IMR-90 (cell line): ENCODE data around the gene ITGA5. TPM values are rescaled to one million over a fixed set of nuclear protein-coding genes. Genes with fewer than 3 reads are reported as not detected.

Experiments
- ATAC-seq: fragments of 200-7000 bp; cut with Tn5 transposase; 2 replicates; pipeline ENCODE4 v1.9.1; 2020; ENCODE audit warnings: low read depth, mild to moderate bottlenecking, moderate library complexity
- BruUV-seq: library from RNA; stranded (reverse); fragments of 400-500 nt; replicated peaks from 2 replicates; lab custom pipeline; 2021; lab: Mats Ljungman, UMichigan
- CTCF ChIA-PET: fragments of 300-600 bp; formaldehyde crosslinking; extraction: SDS; loops from one replicate; lab custom pipeline; 2021; ENCODE audit warnings: antibody characterized with exemption; lab: Yijun Ruan, JAX
- POLR2A ChIA-PET: fragments of 300-600 bp; sonication (Branson Sonifier 250); formaldehyde crosslinking; loops from one replicate; lab custom pipeline; 2022; ENCODE audit warnings: antibody characterized with exemption; ENCODE audit not compliant: unreplicated experiment; lab: Charles Lee
- DNase-seq: peaks from one replicate; pipeline ENCODE4 v3.0.0; 2013
- H2AFZ ChIP-seq: replicated peaks from 2 replicates; pipeline ENCODE3; 2013; ENCODE audit warnings: low read length, mild to moderate bottlenecking; ENCODE audit not compliant: poor library complexity
- H2AK5ac ChIP-seq: 2 replicates; pipeline ENCODE4 v1.6.1; 2013; ENCODE audit warnings: low read depth, low read length, inconsistent platforms
- H2AK9ac ChIP-seq: replicated peaks from 2 replicates; pipeline ENCODE3; 2013; ENCODE audit warnings: mild to moderate bottlenecking, low read depth, low read length, moderate library complexity; ENCODE audit not compliant: poor library complexity
- H2BK120ac ChIP-seq: 2 replicates; pipeline ENCODE4 v1.6.1; 2013; ENCODE audit warnings: low read depth, low read length, inconsistent platforms
- H2BK15ac ChIP-seq: 3 replicates; pipeline ENCODE4 v1.6.1; 2013; ENCODE audit warnings: low read depth, low read length, inconsistent platforms
- H2BK20ac ChIP-seq: 2 replicates; pipeline ENCODE4 v1.6.1; 2013; ENCODE audit warnings: low read depth, mild to moderate bottlenecking, inconsistent platforms, low read length, moderate library complexity
- H2BK5ac ChIP-seq: 2 replicates; pipeline ENCODE4 v1.6.1; 2013; ENCODE audit warnings: mild to moderate bottlenecking, low read depth, low read length, inconsistent platforms; ENCODE audit not compliant: poor library complexity, severe bottlenecking
- H3K14ac ChIP-seq: replicated peaks from 2 replicates; pipeline ENCODE4 v1.6.1; 2013; ENCODE audit warnings: low read depth, low read length, inconsistent platforms
- H3K18ac ChIP-seq: 2 replicates; pipeline ENCODE4 v1.6.1; 2013; ENCODE audit warnings: low read depth, low read length, control low read depth
- H3K23ac ChIP-seq: 2 replicates; pipeline ENCODE4 v1.6.1; 2013; ENCODE audit warnings: low read depth, low read length, inconsistent platforms
- H3K27ac ChIP-seq: 2 replicates; pipeline ENCODE4 v1.5.1; 2013; ENCODE audit warnings: mild to moderate bottlenecking, control low read depth, low read length; ENCODE audit not compliant: insufficient read depth
- H3K27me3 ChIP-seq: 2 replicates; pipeline ENCODE4 v1.6.1; 2013; ENCODE audit warnings: low read length; ENCODE audit not compliant: control insufficient read depth, insufficient read depth
- H3K36me3 ChIP-seq: 2 replicates; pipeline ENCODE4 v1.6.1; 2013; ENCODE audit warnings: low read length, mixed read lengths; ENCODE audit not compliant: control insufficient read depth, insufficient read depth
- H3K4ac ChIP-seq: 2 replicates; pipeline ENCODE4 v1.6.1; 2013; ENCODE audit warnings: low read depth, low read length, inconsistent platforms
- H3K4me1 ChIP-seq: 2 replicates; pipeline ENCODE4 v1.6.1; 2013; ENCODE audit warnings: low read length, mixed read lengths; ENCODE audit not compliant: control insufficient read depth, insufficient read depth
- H3K4me2 ChIP-seq: 2 replicates; pipeline ENCODE4 v1.6.1; 2013; ENCODE audit warnings: low read depth, mild to moderate bottlenecking, control low read depth, low read length, moderate library complexity
- H3K4me3 ChIP-seq: 2 replicates; pipeline ENCODE4 v1.5.1; 2013; ENCODE audit warnings: low read depth, mild to moderate bottlenecking, control low read depth, low read length, moderate library complexity; ENCODE audit not compliant: insufficient read depth
- H3K56ac ChIP-seq: 2 replicates; pipeline ENCODE4 v1.6.1; 2013; ENCODE audit warnings: low read length, inconsistent platforms; ENCODE audit not compliant: insufficient read depth; ENCODE audit errors: extremely low read depth
- H3K79me1 ChIP-seq, 2 experiments: 2 replicates each; pipeline ENCODE4 v1.6.1; 2013; ENCODE audit warnings: low read length in 2 of 2, inconsistent platforms in 1 of 2, low read depth in 1 of 2
- H3K9ac ChIP-seq: 2 replicates; pipeline ENCODE4 v1.6.1; 2013; ENCODE audit warnings: low read depth, low read length, control low read depth
- H3K9me1 ChIP-seq: 2 replicates; pipeline ENCODE4 v1.6.1; 2013; ENCODE audit warnings: low read length, inconsistent platforms; ENCODE audit not compliant: insufficient read depth
- H3K9me3 ChIP-seq: 2 replicates; pipeline ENCODE4 v1.6.1; 2013; ENCODE audit warnings: low read length; ENCODE audit not compliant: control insufficient read depth, insufficient read depth
- H4K20me1 ChIP-seq: 2 replicates; pipeline ENCODE4 v1.6.1; 2013; ENCODE audit warnings: low read length, inconsistent platforms; ENCODE audit not compliant: insufficient read depth
- H4K5ac ChIP-seq: 2 replicates; pipeline ENCODE4 v1.6.1; 2013; ENCODE audit warnings: mild to moderate bottlenecking, low read depth, low read length, control low read depth
- H4K8ac ChIP-seq, 2 experiments: 2 replicates each; pipeline ENCODE4 v1.6.1; 2013; ENCODE audit warnings: low read depth in 2 of 2, low read length in 2 of 2, control low read depth in 1 of 2, inconsistent platforms in 1 of 2
- H4K91ac ChIP-seq: 2 replicates; pipeline ENCODE4 v1.6.1; 2013; ENCODE audit warnings: low read depth, low read length, inconsistent platforms; ENCODE audit not compliant: insufficient read depth
- MAFK ChIP-seq: IDR thresholded peaks from 2 replicates; pipeline ENCODE4 v1.6.1; 2012; ENCODE audit warnings: low read depth, low read length, improper control_type of control experiment
- NFE2L2 ChIP-seq: fragments of 150-350 bp; IDR thresholded peaks from 2 replicates; pipeline ENCODE4 v1.6.1; 2016; ENCODE audit warnings: low read depth, mild to moderate bottlenecking, low read length
- RAD21 ChIP-seq: IDR thresholded peaks from 2 replicates; pipeline ENCODE4 v1.6.1; 2012; ENCODE audit warnings: low read length, improper control_type of control experiment
- RCOR1 ChIP-seq: IDR thresholded peaks from 2 replicates; pipeline ENCODE4 v1.6.1; 2012; ENCODE audit warnings: mild to moderate bottlenecking, low read length, improper control_type of control experiment; ENCODE audit not compliant: insufficient replicate concordance
- RFX5 ChIP-seq: IDR thresholded peaks from 2 replicates; pipeline ENCODE4 v1.8.0; 2012; ENCODE audit warnings: low read depth, mild to moderate bottlenecking, low read length, moderate library complexity
- SMC3 ChIP-seq: fragments of 150-350 bp; IDR thresholded peaks from 2 replicates; pipeline ENCODE4 v1.6.1; 2016; ENCODE audit warnings: low read depth, mild to moderate bottlenecking, antibody characterized with exemption, low read length, moderate library complexity
- WGBS, 2 experiments: methylation state at CpG; one replicate each; pipeline versions ENCODE4 v1.1.5 to v1.1.7; 2013; ENCODE audit warnings: missing lambda C conversion rate in 2 of 2; ENCODE audit not compliant: insufficient read length in 1 of 2; ENCODE audit errors: extremely low coverage in 2 of 2; 5-methylcytosine and 5-hydroxymethylcytosine counted together
- dilution Hi-C: fragments of 300-500 bp; cut with HindIII; formaldehyde crosslinking; loops from one replicate; pipeline ENCODE4 v1.14.3; 2018; ENCODE audit warnings: low sequenced_read_pairs; ENCODE audit not compliant: unreplicated experiment
- in situ Hi-C: fragments of 300-500 bp; cut with MboI; formaldehyde crosslinking; loops from 3 replicates; pipeline ENCODE4 v1.14.3; 2019; ENCODE audit warnings: low sequenced_read_pairs, inconsistent platforms, mixed read lengths
- intact Hi-C: fragments of 100-400 bp; cut with micrococcal nuclease; formaldehyde crosslinking; loops from 2 replicates; pipeline ENCODE4 v1.10.0; 2022
- polyA plus RNA-seq, 3 experiments: library from polyadenylated mRNA; depleted of rRNA; stranded (reverse); fragments of >200 nt; gene quantifications; 2 replicates each; pipeline ENCODE4 v1.2.3, GENCODE V29; 2012; ENCODE audit warnings: low replicate concordance in 1 of 3
- total RNA-seq: library from RNA; depleted of rRNA; stranded (reverse); fragments of >200 nt; gene quantifications from 2 replicates; pipeline ENCODE4 v1.2.3, GENCODE V29; 2012
- TF ChIP-seq, protein P1 (sequence below): fragments of 150-350 bp; IDR thresholded peaks from 2 replicates; pipeline ENCODE4 v1.6.1; 2017; ENCODE audit warnings: mild to moderate bottlenecking, antibody characterized with exemption, low read length, low read depth
- TF ChIP-seq, protein P2 (sequence below): fragments of 150-350 bp; IDR thresholded peaks from 2 replicates; pipeline ENCODE4 v1.6.1; 2016; ENCODE audit warnings: low read depth, mild to moderate bottlenecking, low read length, moderate library complexity, borderline replicate concordance

Gene ITGA5
- total and polyA plus RNA-seq, 2 of the 4 experiments (the other 2 are of a cell fraction), result 159 to 259 TPM

DNA sequence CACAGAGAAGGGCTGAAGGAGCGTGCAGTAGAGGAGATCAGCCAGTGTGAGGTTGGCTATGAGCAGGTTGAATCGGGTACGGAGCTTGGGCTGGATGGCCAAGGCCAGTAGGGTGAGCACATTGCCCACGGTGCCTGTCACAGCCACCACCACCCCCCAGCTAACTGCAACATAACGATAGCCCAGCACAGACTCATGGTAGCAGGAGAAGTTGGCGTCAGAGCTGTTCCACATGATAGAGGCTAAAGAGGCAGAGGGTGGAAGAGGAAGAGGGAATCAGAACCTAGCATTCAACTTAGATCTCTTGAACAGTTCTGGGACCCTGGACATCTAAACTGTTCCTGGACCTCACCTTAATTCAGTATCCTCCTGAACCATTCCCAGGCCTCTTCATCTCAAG lies 55.4 kb downstream of the ITGA5 start:
- Histone ChIP-seq H3K9me3 (no peaks in the 10 kb centered on the region), H3K4me2 (no peak overlapping the region), H2BK20ac (no peak overlapping the region), H3K27ac (no peak overlapping the region), H2AK5ac (peak overlapping the region; percentile 21; the same call in 1 of the 2 replicates), H3K4me1 (peaks cover 13% of the 10 kb centered on the region), H4K8ac (no peak overlapping the region), H4K5ac (no peak overlapping the region), H2BK120ac (no peak overlapping the region), H3K9ac (no peak overlapping the region), H2AK9ac (no peak overlapping the region), H2BK5ac (no peak overlapping the region), H3K56ac (no peak overlapping the region), H3K36me3 (no peaks in the 10 kb centered on the region), H4K20me1 (no peaks in the 10 kb centered on the region), H3K18ac (no peak overlapping the region), H3K4ac (no peak overlapping the region), H3K9me1 (0 out of 2 replicates have a peak, but pooled peaks cover 5% of the 10 kb centered on the region), H2AFZ (no peak overlapping the region), H3K79me1 (peaks cover 0 to 11% of the 10 kb centered on the region in 2 experiments; a peak in 2 of 4 replicates), H3K23ac (no peak overlapping the region), H3K4me3 (no peak overlapping the region), H3K27me3 (no peaks in the 10 kb centered on the region), H2BK15ac (no peak overlapping the region), H4K91ac (no peak overlapping the region), H3K14ac (no peak overlapping the region)
- in situ Hi-C loops, result loop anchor here (5.0 kb wide), 2 partner anchors 71 to 141 kb away; no protein-coding TSS in a partner anchor
- DNase-seq, result no peak
- no peak for ATAC-seq
- dilution Hi-C loops, result no loop called here
- CTCF ChIA-PET, result no interaction called here
- POLR2A ChIA-PET, result no interaction called here
- TF ChIP-seq MAFK (no peak), RFX5 (no peak), NFE2L2 (no peak), RCOR1 (no peak), SMC3 (no peak), RAD21 (no peak)
- TF ChIP-seq, protein P1, sequence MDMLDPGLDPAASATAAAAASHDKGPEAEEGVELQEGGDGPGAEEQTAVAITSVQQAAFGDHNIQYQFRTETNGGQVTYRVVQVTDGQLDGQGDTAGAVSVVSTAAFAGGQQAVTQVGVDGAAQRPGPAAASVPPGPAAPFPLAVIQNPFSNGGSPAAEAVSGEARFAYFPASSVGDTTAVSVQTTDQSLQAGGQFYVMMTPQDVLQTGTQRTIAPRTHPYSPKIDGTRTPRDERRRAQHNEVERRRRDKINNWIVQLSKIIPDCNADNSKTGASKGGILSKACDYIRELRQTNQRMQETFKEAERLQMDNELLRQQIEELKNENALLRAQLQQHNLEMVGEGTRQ, result no peak
- TF ChIP-seq, protein P2, sequence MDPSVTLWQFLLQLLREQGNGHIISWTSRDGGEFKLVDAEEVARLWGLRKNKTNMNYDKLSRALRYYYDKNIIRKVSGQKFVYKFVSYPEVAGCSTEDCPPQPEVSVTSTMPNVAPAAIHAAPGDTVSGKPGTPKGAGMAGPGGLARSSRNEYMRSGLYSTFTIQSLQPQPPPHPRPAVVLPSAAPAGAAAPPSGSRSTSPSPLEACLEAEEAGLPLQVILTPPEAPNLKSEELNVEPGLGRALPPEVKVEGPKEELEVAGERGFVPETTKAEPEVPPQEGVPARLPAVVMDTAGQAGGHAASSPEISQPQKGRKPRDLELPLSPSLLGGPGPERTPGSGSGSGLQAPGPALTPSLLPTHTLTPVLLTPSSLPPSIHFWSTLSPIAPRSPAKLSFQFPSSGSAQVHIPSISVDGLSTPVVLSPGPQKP, result no peak
- intact Hi-C loops, result no loop called here
- WGBS, 2 experiments, result no CpG with 5 or more reads among the region's 6 CpGs
- BruUV-seq, result no TSS peak
